Fibroblast of pulmonary artery (primary cell): ENCODE measurements around the gene SAMD4A.

ENCODE experiments used
- DNase-seq: peaks from one replicate; pipeline ENCODE4 v3.0.0-alpha.2; 2010; ENCODE audit warnings: low read depth
- H3K4me3 ChIP-seq: replicated peaks from 2 replicates; pipeline ENCODE4 v1.5.1; 2011; ENCODE audit warnings: low read depth, mild to moderate bottlenecking, control low read depth, low read length, moderate library complexity
- CTCF ChIP-seq: IDR thresholded peaks from 2 replicates; pipeline ENCODE4 v1.5.1; 2011; ENCODE audit warnings: mild to moderate bottlenecking, control low read depth, low read length, inconsistent platforms; ENCODE audit errors: missing control alignments

Gene SAMD4A

GRCh38 chr14:54814076-54814475 lies 247.1 kb downstream of the SAMD4A start:
- DNase-seq, result no peak
- TF ChIP-seq CTCF, result peak; percentile 7

GRCh38 chr14:54815016-54815415 lies 248.1 kb downstream of the SAMD4A start:
- peak; percentile 77 for DNase-seq
- no peak overlapping the region for H3K4me3 ChIP-seq
- no peak for TF ChIP-seq CTCF

More at GRCh38 chr14:54814076-54814475, 247.1 kb downstream of the SAMD4A start:
- no peak overlapping the region for H3K4me3 ChIP-seq

- TF ChIP-seq CTCF, result no peak
- DNase-seq, result no peak
- no peak overlapping the region for H3K4me3 ChIP-seq
These were observed 248.6 kb downstream of the SAMD4A start for GRCh38 chr14:54815515-54815914.

- no peak for DNase-seq
- no peak for TF ChIP-seq CTCF
- no peak overlapping the region for H3K4me3 ChIP-seq
These were observed 249.5 kb downstream of the SAMD4A start for GRCh38 chr14:54816450-54816849.

GRCh38 chr14:54817506-54817905 lies 250.6 kb downstream of the SAMD4A start:
- DNase-seq, result no peak
- no peak for TF ChIP-seq CTCF
- no peak overlapping the region for H3K4me3 ChIP-seq

GRCh38 chr14:54818201-54819133 lies 251.5 kb downstream of the SAMD4A start:
- no peak for TF ChIP-seq CTCF
- peak; percentile 74 for DNase-seq
- no peak overlapping the region for H3K4me3 ChIP-seq

- H3K4me3 ChIP-seq, result no peak overlapping the region
- TF ChIP-seq CTCF, result no peak
- DNase-seq, result no peak
These were observed 255.8 kb downstream of the SAMD4A start for GRCh38 chr14:54822685-54823084.
